Progenitor cell of endocrine pancreas (in vitro differentiated cells): ENCODE results near the gene LAGE3. TPM values are rescaled to one million over a fixed set of nuclear protein-coding genes. Genes with fewer than 3 reads are reported as not detected.

Experiments used
- DNase-seq: peaks from one replicate; pipeline ENCODE4 v3.0.0; 2021; ENCODE audit warnings: low spot score; ENCODE audit not compliant: unreplicated experiment
- H3K27ac Mint-ChIP-seq: 2 replicates; pipeline ENCODE4 v1.8.0; 2021; ENCODE audit warnings: mild to moderate bottlenecking, moderate library complexity, mixed read lengths
- H3K27me3 Mint-ChIP-seq: 2 replicates; pipeline ENCODE4 v1.8.0; 2021; ENCODE audit warnings: mixed read lengths
- H3K36me3 Mint-ChIP-seq: 2 replicates; pipeline ENCODE4 v1.8.0; 2022; ENCODE audit warnings: mixed read lengths; ENCODE audit not compliant: insufficient read depth
- H3K4me1 Mint-ChIP-seq: 2 replicates; pipeline ENCODE4 v1.8.0; 2021; ENCODE audit warnings: low read depth, mixed read lengths
- H3K4me3 Mint-ChIP-seq: 2 replicates; pipeline ENCODE4 v1.8.0; 2021; ENCODE audit warnings: low read depth, mild to moderate bottlenecking, moderate library complexity, mixed read lengths
- H3K9me3 Mint-ChIP-seq: 2 replicates; pipeline ENCODE4 v1.8.0; 2021; ENCODE audit warnings: low read depth, mixed read lengths
- total RNA-seq: library from RNA; stranded (reverse); gene quantifications from 2 replicates; pipeline ENCODE4 v1.2.1, GENCODE V29; 2021
- TF ChIP-seq, protein P1 (sequence below): fragments of 200-600 bp; sonication (generic); IDR thresholded peaks from one replicate; pipeline ENCODE4 v1.5.0; 2021; ENCODE audit warnings: antibody characterized with exemption, mild to moderate bottlenecking; ENCODE audit not compliant: unreplicated experiment

Gene LAGE3
- total RNA-seq, 1 donor from 2014 or later: 13.5 TPM

DNA sequence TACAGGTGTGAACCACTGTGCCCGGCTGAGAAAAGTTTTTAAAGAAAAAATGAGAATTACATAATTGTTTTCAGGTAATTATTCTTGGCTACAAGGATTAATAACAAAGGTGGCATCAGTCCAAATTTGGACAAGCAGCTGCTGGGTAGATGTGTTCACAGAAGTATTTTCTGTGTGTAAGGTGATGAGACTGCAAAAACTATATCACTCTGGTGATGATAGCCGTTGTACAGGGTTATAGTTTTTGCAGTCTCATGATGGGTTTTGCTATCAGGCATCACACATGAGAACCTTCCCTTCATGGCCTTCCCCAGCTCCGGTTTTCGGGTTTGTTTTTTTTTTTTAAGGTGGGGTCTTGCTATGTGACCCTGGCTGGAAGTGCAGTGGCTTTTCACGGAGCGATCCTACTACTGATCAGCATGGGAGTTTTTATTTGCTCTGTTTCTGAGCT, 16.4 kb upstream of the LAGE3 start:
- DNase-seq: no peak
- peaks cover 6% of the 10 kb centered on the region for H3K9me3 Mint-ChIP-seq
- no peak overlapping the region for H3K4me3 Mint-ChIP-seq
- no peaks in the 10 kb centered on the region for H3K36me3 Mint-ChIP-seq
- H3K27ac Mint-ChIP-seq: no peak overlapping the region
- H3K4me1 Mint-ChIP-seq: peaks cover 3% of the 10 kb centered on the region
- TF ChIP-seq, protein P1, sequence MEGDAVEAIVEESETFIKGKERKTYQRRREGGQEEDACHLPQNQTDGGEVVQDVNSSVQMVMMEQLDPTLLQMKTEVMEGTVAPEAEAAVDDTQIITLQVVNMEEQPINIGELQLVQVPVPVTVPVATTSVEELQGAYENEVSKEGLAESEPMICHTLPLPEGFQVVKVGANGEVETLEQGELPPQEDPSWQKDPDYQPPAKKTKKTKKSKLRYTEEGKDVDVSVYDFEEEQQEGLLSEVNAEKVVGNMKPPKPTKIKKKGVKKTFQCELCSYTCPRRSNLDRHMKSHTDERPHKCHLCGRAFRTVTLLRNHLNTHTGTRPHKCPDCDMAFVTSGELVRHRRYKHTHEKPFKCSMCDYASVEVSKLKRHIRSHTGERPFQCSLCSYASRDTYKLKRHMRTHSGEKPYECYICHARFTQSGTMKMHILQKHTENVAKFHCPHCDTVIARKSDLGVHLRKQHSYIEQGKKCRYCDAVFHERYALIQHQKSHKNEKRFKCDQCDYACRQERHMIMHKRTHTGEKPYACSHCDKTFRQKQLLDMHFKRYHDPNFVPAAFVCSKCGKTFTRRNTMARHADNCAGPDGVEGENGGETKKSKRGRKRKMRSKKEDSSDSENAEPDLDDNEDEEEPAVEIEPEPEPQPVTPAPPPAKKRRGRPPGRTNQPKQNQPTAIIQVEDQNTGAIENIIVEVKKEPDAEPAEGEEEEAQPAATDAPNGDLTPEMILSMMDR: no peak
- H3K27me3 Mint-ChIP-seq: no peaks in the 10 kb centered on the region

DNA sequence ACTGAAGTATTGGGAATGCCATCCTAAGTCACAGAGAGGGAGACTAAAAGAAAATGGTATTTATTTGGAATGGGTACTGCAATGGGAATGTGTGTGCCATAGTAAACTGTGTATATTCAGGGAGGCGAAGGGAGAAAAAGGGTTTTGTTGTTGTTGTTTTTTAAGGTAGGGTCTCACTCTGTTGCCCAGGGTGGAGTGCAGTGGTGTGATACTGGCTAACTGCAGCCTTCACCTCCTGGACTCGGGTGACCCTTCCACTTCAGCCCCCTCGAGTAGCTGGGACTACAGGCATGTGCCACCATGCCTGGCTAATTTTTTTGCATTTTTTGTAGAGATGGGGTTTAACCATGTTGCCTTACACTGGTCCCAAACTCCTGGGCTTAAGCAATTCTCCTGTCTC, 15.6 kb upstream of the LAGE3 start:
- no peak for DNase-seq
- peaks cover 6% of the 10 kb centered on the region for H3K9me3 Mint-ChIP-seq
- H3K27me3 Mint-ChIP-seq: no peaks in the 10 kb centered on the region
- H3K27ac Mint-ChIP-seq: no peak overlapping the region
- no peak overlapping the region for H3K4me3 Mint-ChIP-seq
- peaks cover 4% of the 10 kb centered on the region for H3K4me1 Mint-ChIP-seq
- peaks cover under 1% of the 10 kb centered on the region for H3K36me3 Mint-ChIP-seq
- TF ChIP-seq, protein P1: no peak

DNA sequence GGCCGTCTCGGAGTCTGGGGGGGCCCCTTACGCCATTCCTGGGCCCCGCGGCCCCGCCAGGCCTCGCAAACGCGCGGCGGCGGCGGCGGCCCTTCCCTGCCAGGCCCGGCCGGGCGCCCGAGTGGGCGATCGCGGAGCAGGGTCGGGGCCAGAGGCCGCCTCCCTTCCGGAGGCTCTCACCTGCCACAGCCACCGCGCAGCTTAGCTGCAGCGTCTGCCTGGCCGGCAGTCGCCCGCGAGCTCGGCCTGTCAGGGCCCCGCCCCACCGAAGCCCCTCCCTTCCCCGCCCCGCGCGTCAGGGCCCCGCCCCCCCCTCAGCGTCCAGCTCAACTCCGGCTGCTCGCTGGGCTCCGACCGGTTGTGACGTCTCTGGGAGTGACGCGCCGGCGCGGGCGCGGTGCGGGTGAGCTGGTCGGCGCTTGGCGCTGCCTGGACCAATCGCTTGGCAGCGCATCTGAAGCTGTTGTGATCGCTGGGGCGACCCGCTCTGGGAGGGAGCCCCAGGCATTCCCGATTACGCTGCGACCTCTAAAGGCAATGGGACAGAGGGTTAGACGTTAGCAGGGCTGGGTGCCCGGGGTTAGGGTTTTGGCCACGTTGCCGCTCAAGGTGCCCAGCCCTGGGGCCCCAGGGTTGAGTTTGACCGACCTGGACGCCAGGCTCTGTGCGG, 11.5 kb upstream of the LAGE3 start, which contains the start of gene SLC10A3:
SLC10A3 (minus strand) TSS at position 216 of the 670 bp plus-strand sequence. CDS start 1,689 bp downstream, outside the sequence.
- Mint-ChIP-seq H3K4me3 (peak within 1 kb of the TSS; percentile 78), H3K9me3 (peaks cover 6% of the 10 kb centered on the region), H3K36me3 (peaks cover 2% of the 10 kb centered on the region), H3K27ac (peak within 1 kb of the TSS; percentile 98), H3K27me3 (no peaks in the 10 kb centered on the region), H3K4me1 (peaks cover 3% of the 10 kb centered on the region)
- DNase-seq: peak; percentile 81
- TF ChIP-seq, protein P1: no peak

DNA sequence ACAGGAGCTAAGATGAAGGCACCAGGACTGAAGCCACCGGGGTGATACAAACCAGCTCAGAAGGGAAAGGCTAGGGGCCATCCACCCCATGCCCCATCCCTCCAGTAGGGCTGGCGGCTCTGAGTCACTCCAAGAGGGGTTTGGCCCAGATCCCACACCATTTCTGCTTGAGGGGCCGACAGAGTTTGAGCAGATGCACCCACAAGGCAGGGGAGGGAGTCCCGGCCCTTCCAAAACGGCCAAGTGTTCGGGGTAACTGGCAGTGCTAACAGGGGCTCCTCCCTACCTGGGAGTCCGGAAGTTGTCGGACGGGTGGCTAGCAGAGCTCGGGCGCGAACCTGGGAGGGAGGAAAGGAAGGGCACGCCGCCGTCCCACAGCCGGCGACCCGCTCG, 10.9 kb upstream of the LAGE3 start:
- Mint-ChIP-seq H3K27ac (peak overlapping the region; percentile 84), H3K4me1 (peaks cover 3% of the 10 kb centered on the region), H3K36me3 (peaks cover 2% of the 10 kb centered on the region), H3K9me3 (peaks cover 6% of the 10 kb centered on the region), H3K4me3 (peak overlapping the region; percentile 74), H3K27me3 (no peaks in the 10 kb centered on the region)
- TF ChIP-seq, protein P1: no peak
- DNase-seq: no peak

DNA sequence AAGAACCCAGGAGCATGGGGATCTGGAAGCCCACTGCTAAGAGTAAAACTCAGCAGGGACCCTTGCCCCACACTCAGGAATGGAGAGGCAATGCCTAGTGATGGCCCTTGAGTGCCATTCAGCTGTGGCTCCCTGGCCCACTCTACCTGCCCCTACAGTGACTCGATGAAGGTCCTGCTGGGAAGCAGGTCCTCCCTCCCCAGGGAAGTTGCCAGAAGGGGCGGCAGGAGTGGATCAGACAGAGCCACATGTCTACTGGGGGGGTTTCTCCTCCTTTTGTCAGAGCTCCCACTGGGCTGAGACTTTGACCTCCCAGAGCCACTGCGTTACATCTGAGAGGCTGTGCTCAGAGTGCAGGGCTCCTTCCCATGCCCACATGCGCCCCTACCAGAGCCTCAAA, 10.1 kb upstream of the LAGE3 start:
- Mint-ChIP-seq H3K9me3 (peaks cover 6% of the 10 kb centered on the region), H3K27ac (no peak overlapping the region)
- TF ChIP-seq, protein P1: no peak

More for the DNA sequence above, 10.1 kb upstream of the LAGE3 start:
- peaks cover 3% of the 10 kb centered on the region for H3K4me1 Mint-ChIP-seq
- DNase-seq: no peak
- peaks cover 2% of the 10 kb centered on the region for H3K36me3 Mint-ChIP-seq
- H3K27me3 Mint-ChIP-seq: no peaks in the 10 kb centered on the region
- peak overlapping the region; percentile 74 for H3K4me3 Mint-ChIP-seq
